NCI-H82 treated with DMSO at 0.1 percent for 48 hours (cell line): ENCODE data around the gene SLC47A2.
"Not testable (repeated sequence)": the region's sequence is repeated elsewhere in the genome, so short reads cannot be mapped to it uniquely, and the experiment has no call there.

Source experiments
- DNase-seq: peaks from one replicate; lab custom pipeline; 2025; ENCODE audit not compliant: unreplicated experiment; lab: John Stamatoyannopoulos, UW

Gene SLC47A2

GRCh38 chr17:19671433-19671832, 45.0 kb downstream of the SLC47A2 start:
- DNase-seq: no peak

GRCh38 chr17:19670908-19671307, 45.5 kb downstream of the SLC47A2 start:
- no peak for DNase-seq

GRCh38 chr17:19669680-19670079, 46.7 kb downstream of the SLC47A2 start:
- DNase-seq: not testable (repeated sequence)

- no peak for DNase-seq
Observed at GRCh38 chr17:19664821-19665181, 51.6 kb downstream of the SLC47A2 start.

GRCh38 chr17:19664136-19664820, 52.1 kb downstream of the SLC47A2 start:
- no peak for DNase-seq

GRCh38 chr17:19663097-19663496, 53.3 kb downstream of the SLC47A2 start:
- DNase-seq: no peak

- no peak for DNase-seq
Observed at GRCh38 chr17:19661121-19661520, 55.3 kb downstream of the SLC47A2 start.

GRCh38 chr17:19660219-19660870, 56.0 kb downstream of the SLC47A2 start:
- no peak for DNase-seq

- DNase-seq: no peak
Observed at GRCh38 chr17:19659366-19660177, 56.8 kb downstream of the SLC47A2 start.

- no peak for DNase-seq
Observed at GRCh38 chr17:19656851-19657581, 59.4 kb downstream of the SLC47A2 start.

- no peak for DNase-seq
Observed at GRCh38 chr17:19656336-19656735, 60.0 kb downstream of the SLC47A2 start.

- no peak for DNase-seq
Observed at GRCh38 chr17:19654896-19655295, 61.5 kb downstream of the SLC47A2 start.

GRCh38 chr17:19654342-19654886, 62.0 kb downstream of the SLC47A2 start:
- no peak for DNase-seq

- DNase-seq: no peak
Observed at GRCh38 chr17:19652595-19652994, 63.8 kb downstream of the SLC47A2 start.

- no peak for DNase-seq
Observed at GRCh38 chr17:19651451-19652238, 64.7 kb downstream of the SLC47A2 start.

- DNase-seq: no peak
Observed at GRCh38 chr17:19650826-19651225, 65.6 kb downstream of the SLC47A2 start.

- no peak for DNase-seq
Observed at GRCh38 chr17:19649274-19649541, 67.2 kb downstream of the SLC47A2 start.

- peak; percentile 93 for DNase-seq
Observed at GRCh38 chr17:19648475-19649273, 67.7 kb downstream of the SLC47A2 start, which contains the start of gene ALDH3A2. ALDH3A2 (plus strand) TSS chr17:19648751; CDS start chr17:19648972, 221 bp downstream.

- peak; percentile 66 for DNase-seq
Observed at GRCh38 chr17:19647697-19648474, 68.5 kb downstream of the SLC47A2 start.
